Measurements from ENCODE around the gene ALG8. TPM values are rescaled to one million over a fixed set of nuclear protein-coding genes. Genes with fewer than 3 reads are reported as not detected.
"Not testable (repeated sequence)": the region's sequence is repeated elsewhere in the genome, so short reads cannot be mapped to it uniquely, and the experiment has no call there.

Gene ALG8
- polyA plus RNA-seq, 1 donor from 2014 or later: 42.1 TPM

GRCh38 chr11:78177216-78177615 is 37.8 kb upstream of the ALG8 start:
- Histone ChIP-seq H3K4me2 (ENCODE audit: low read length) (no peak overlapping the region), H3K36me3 (ENCODE audit: insufficient read depth, low read length) (no peaks in the 10 kb centered on the region), H3K27me3 (ENCODE audit: insufficient read depth, low read depth, low read length) (no peaks in the 10 kb centered on the region), H3K9me3 (ENCODE audit: low read length) (no peaks in the 10 kb centered on the region), H3K9ac (ENCODE audit: low read length) (no peak overlapping the region), H3F3A (ENCODE audit: insufficient read depth, low read length, poor library complexity, severe bottlenecking) (no peaks in the 10 kb centered on the region), H3K79me2 (replicated peaks; ENCODE audit: insufficient read depth, low read length) (no peaks in the 10 kb centered on the region), H3K4me3 (ENCODE audit: low read length) (no peak overlapping the region), H4K20me1 (ENCODE audit: insufficient read depth) (no peaks in the 10 kb centered on the region), H3K27ac (ENCODE audit: low read length) (no peak overlapping the region), H2AFZ (ENCODE audit: low read depth, low read length) (no peak overlapping the region), H3K9me2 (ENCODE audit: insufficient read depth, low read length) (no peaks in the 10 kb centered on the region)
- TF ChIP-seq REST (IDR thresholded peaks at IDR 0.05; ENCODE audit: borderline replicate concordance): no peak
- no peak for TF ChIP-seq RAD21 (conservative IDR thresholded peaks at IDR 0.05)
- no peak for TF ChIP-seq EP300 (conservative IDR thresholded peaks at IDR 0.05; ENCODE audit: poor library complexity, severe bottlenecking)
- TF ChIP-seq SMC3 (conservative IDR thresholded peaks at IDR 0.05; ENCODE audit: poor library complexity): no peak
- no peak for TF ChIP-seq CTCF (IDR thresholded peaks at IDR 0.05; ENCODE audit: poor library complexity, severe bottlenecking)
- TF ChIP-seq MXI1 (conservative IDR thresholded peaks at IDR 0.05; ENCODE audit: poor library complexity, severe bottlenecking): no peak
- no peak for TF ChIP-seq EZH2 (IDR thresholded peaks at IDR 0.05; ENCODE audit: borderline replicate concordance, insufficient read depth, low read length, poor library complexity, severe bottlenecking)
- TF ChIP-seq TAF1 (IDR thresholded peaks at IDR 0.05; ENCODE audit: low read depth): no peak
- TF ChIP-seq POLR2AphosphoS5 (IDR thresholded peaks at IDR 0.05): no peak

DNA sequence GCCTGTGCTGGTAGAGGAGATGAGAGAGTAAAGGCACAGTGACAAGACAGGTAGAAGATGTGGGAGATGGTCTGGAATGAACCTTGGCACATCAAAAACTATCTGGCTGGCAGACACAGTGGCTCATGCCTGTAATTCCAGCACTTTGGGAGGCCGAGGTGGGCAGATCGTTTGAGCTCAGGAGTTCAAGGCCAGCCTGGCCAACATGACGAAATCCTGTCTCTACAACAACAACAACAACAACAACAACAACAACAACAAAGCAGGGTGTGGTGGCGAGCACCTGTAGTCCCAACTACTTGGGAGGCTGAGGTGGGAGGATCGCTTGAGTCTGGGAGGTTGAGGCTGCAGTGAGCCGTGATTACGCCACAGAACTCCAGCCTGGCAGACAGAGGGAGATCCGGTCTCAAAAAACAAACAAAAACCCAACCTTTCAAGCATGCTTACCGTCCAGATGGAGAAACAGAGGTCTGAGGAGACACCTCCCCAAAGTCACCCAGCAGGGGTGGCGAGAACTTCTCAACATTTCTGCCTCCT is 37.2 kb upstream of the ALG8 start:
- H3K27me3 ChIP-seq (ENCODE audit: insufficient read depth, low read depth, low read length): no peaks in the 10 kb centered on the region
- H3K27ac ChIP-seq (ENCODE audit: low read length): no peak overlapping the region
- H3K9me3 ChIP-seq (ENCODE audit: low read length): no peaks in the 10 kb centered on the region
- no peak overlapping the region for H3K9ac ChIP-seq (ENCODE audit: low read length)
- no peak overlapping the region for H3K4me2 ChIP-seq (ENCODE audit: low read length)
- no peaks in the 10 kb centered on the region for H3K9me2 ChIP-seq (ENCODE audit: insufficient read depth, low read length)
- no peak overlapping the region for H3K4me3 ChIP-seq (ENCODE audit: low read length)
- no peaks in the 10 kb centered on the region for H3K79me2 ChIP-seq (replicated peaks; ENCODE audit: insufficient read depth, low read length)
- no peaks in the 10 kb centered on the region for H4K20me1 ChIP-seq (ENCODE audit: insufficient read depth)
- TF ChIP-seq REST (IDR thresholded peaks at IDR 0.05; ENCODE audit: borderline replicate concordance) (no peak), SMC3 (conservative IDR thresholded peaks at IDR 0.05; ENCODE audit: poor library complexity) (no peak), EP300 (conservative IDR thresholded peaks at IDR 0.05; ENCODE audit: poor library complexity, severe bottlenecking) (no peak), TAF1 (IDR thresholded peaks at IDR 0.05; ENCODE audit: low read depth) (no peak), MXI1 (conservative IDR thresholded peaks at IDR 0.05; ENCODE audit: poor library complexity, severe bottlenecking) (no peak)
- H2AFZ ChIP-seq (ENCODE audit: low read depth, low read length): no peak overlapping the region
- H3F3A ChIP-seq (ENCODE audit: insufficient read depth, low read length, poor library complexity, severe bottlenecking): no peaks in the 10 kb centered on the region
- H3K36me3 ChIP-seq (ENCODE audit: insufficient read depth, low read length): no peaks in the 10 kb centered on the region

- H3K79me2 ChIP-seq (replicated peaks; ENCODE audit: insufficient read depth, low read length); H3F3A ChIP-seq (ENCODE audit: insufficient read depth, low read length, poor library complexity, severe bottlenecking); H3K9ac ChIP-seq (ENCODE audit: low read length); H3K9me2 ChIP-seq (ENCODE audit: insufficient read depth, low read length); H3K4me3 ChIP-seq (ENCODE audit: low read length); H3K27me3 ChIP-seq (ENCODE audit: insufficient read depth, low read depth, low read length); H3K36me3 ChIP-seq (ENCODE audit: insufficient read depth, low read length); H2AFZ ChIP-seq (ENCODE audit: low read depth, low read length); H3K4me2 ChIP-seq (ENCODE audit: low read length); H3K27ac ChIP-seq (ENCODE audit: low read length); H4K20me1 ChIP-seq (ENCODE audit: insufficient read depth); H3K9me3 ChIP-seq (ENCODE audit: low read length): not testable (repeated sequence)
Measured at GRCh38 chr11:78175862-78176261, 36.4 kb upstream of the ALG8 start.
